D721Med (cell line): ENCODE measurements around the gene MSL2.
A peak's percentile ranks its signal among the peaks of the same experiment; 100 is the strongest.
"Not testable (repeated sequence)": the region's sequence is repeated elsewhere in the genome, so short reads cannot be mapped to it uniquely, and the experiment has no call there.

Experiments used
- DNase-seq: peaks from one replicate; pipeline ENCODE4 v3.0.0; 2011; ENCODE audit warnings: low spot score; ENCODE audit not compliant: insufficient read length
- FAIRE-seq: peaks from 2 replicates; lab custom pipeline; 2011; peaks lifted over from hg19 to GRCh38; lab: Jason Lieb, UNC
- TF ChIP-seq, protein P1 (sequence below): IDR thresholded peaks from 2 replicates; pipeline ENCODE4 v1.5.1; 2012; ENCODE audit warnings: mild to moderate bottlenecking, control low read depth; ENCODE audit not compliant: insufficient read depth; ENCODE audit errors: missing control alignments

The MSL2 gene

GRCh38 chr3:136152963-136153362 lies 43.2 kb downstream of the MSL2 start:
- DNase-seq (no peak), FAIRE-seq (no peak)
- TF ChIP-seq, protein P1, sequence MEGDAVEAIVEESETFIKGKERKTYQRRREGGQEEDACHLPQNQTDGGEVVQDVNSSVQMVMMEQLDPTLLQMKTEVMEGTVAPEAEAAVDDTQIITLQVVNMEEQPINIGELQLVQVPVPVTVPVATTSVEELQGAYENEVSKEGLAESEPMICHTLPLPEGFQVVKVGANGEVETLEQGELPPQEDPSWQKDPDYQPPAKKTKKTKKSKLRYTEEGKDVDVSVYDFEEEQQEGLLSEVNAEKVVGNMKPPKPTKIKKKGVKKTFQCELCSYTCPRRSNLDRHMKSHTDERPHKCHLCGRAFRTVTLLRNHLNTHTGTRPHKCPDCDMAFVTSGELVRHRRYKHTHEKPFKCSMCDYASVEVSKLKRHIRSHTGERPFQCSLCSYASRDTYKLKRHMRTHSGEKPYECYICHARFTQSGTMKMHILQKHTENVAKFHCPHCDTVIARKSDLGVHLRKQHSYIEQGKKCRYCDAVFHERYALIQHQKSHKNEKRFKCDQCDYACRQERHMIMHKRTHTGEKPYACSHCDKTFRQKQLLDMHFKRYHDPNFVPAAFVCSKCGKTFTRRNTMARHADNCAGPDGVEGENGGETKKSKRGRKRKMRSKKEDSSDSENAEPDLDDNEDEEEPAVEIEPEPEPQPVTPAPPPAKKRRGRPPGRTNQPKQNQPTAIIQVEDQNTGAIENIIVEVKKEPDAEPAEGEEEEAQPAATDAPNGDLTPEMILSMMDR = no peak

DNA sequence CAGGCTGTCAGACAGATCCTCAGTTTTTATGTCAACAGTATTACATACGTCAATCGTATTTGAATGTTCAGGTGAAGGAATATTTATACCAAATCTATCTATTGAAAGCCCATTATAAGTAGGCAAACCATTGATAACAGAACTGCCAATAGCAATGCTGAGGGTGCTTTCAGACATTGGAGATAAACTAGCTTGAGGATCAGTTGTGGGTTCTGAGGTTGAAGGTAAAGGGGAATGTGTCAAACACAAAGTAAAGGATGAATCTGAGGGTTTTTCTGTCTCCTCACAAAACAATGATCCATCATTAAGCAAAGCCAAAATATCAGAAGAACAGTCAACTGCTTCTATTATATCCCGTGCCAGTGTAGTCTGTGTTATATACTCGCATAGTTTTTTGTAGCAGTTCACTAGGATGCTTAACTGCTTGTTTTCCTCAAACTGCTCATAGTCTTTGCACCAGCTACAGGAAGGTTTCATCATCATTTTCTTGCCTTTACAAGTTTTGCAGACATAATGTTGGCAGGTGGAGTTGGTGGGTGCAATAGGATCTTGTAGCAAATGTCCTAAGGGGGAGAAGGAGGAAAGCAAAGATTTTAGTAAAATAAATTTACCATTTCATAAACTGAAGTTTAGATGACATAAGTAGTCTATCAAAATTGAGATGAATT lies 43.8 kb downstream of the MSL2 start:
- TF ChIP-seq, protein P1 = no peak
- FAIRE-seq = no peak
- DNase-seq = no peak

GRCh38 chr3:136151219-136151618 lies 44.9 kb downstream of the MSL2 start:
- TF ChIP-seq, protein P1 = no peak
- no peak for DNase-seq
- FAIRE-seq = no peak

DNA sequence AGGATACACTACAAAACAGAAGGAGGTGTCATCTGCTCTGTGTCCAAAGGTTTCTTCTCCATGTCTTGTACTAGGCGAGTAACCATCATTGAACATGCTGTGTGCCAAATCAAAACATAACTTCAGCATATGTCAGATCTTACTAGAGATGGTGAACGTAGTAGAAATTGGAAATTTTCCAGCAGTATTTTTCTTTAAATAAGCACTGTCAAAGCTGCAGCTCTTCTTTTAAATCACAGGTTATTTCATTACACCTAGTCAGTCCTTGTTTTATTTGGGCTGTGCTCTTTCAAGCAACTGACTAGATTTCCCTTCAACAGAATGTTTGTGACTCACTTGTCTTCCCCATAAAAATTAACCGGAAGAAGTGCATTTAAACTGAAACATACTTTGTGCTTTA lies 46.5 kb downstream of the MSL2 start:
- FAIRE-seq (peak; percentile 25), DNase-seq (no peak)
- TF ChIP-seq, protein P1 = no peak

GRCh38 chr3:136146981-136147729 lies 49.0 kb downstream of the MSL2 start:
- DNase-seq (no peak), FAIRE-seq (no peak)
- TF ChIP-seq, protein P1 = no peak

DNA sequence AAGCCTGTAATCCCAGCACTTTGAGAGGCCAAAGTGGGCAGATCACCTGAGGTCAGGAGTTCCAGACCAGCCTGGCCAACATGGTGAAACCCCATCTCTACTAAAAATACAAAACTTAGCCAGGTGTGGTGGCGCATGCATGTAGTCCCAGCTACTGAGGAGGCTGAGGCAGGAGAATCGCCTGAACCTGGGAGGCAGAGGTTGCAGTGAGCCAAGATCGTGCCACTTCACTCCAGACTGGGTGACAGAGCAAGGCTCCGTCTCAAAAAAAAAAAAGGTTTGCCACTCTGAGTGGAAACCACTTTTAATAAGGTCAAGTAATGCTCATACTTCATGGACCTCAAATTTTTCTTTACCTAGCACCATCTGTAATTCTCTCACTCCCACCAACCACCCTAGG lies 51.7 kb downstream of the MSL2 start:
- not testable (repeated sequence) for DNase-seq, FAIRE-seq

GRCh38 chr3:136142592-136142991 lies 53.5 kb downstream of the MSL2 start:
- TF ChIP-seq, protein P1 = no peak
- FAIRE-seq (no peak), DNase-seq (no peak)
